HS-27A (cell line): ENCODE data around the gene NDUFAF5.

ENCODE experiments used
- DNase-seq: peaks from one replicate; pipeline ENCODE4 v3.0.0-alpha.2; 2012; ENCODE audit warnings: low read depth, missing footprints

NDUFAF5 gene

GRCh38 chr20:13824459-13824858, 39.6 kb downstream of the NDUFAF5 start:
- DNase-seq, result no peak

DNA sequence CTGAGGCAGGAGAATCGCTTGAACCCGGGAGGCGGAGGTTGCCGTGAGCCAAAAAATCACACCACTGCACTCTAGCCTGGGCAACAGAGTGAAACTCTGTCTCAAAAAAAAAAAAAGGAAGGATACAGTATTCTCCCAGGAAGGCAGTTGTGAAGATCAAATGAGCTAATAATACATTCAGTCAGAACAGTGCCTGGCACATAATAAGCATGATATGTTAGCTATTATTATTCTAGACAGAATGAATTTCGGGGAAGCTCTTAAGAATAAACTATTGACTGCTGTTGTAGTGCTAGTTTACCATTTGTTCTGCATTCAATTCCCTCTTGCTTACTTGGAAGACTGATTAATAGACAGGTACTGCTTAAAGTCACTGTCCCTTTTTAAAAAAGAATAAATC, 40.6 kb downstream of the NDUFAF5 start:
- no peak for DNase-seq

- no peak for DNase-seq
Measured at GRCh38 chr20:13831476-13831875, 46.6 kb downstream of the NDUFAF5 start.

DNA sequence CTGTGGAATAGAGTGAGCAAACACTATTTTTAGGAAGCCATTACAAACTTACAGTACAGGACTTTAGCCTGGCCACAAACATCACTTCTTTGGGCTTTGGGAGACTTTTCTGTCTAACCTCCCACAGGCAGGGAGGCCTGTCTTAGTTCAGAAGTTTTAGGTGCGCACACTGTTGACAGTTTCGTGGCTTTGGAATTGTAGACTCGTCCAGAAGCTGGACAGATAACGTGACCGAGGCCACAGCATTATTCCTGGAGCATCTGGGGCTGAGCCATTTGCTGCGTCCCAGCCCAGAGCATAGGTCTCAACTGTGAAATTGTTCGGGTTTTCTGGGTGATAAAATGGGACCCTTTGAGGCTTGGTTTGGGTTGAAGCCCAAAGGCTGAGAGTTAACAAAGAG, 53.8 kb downstream of the NDUFAF5 start:
- DNase-seq, result no peak

DNA sequence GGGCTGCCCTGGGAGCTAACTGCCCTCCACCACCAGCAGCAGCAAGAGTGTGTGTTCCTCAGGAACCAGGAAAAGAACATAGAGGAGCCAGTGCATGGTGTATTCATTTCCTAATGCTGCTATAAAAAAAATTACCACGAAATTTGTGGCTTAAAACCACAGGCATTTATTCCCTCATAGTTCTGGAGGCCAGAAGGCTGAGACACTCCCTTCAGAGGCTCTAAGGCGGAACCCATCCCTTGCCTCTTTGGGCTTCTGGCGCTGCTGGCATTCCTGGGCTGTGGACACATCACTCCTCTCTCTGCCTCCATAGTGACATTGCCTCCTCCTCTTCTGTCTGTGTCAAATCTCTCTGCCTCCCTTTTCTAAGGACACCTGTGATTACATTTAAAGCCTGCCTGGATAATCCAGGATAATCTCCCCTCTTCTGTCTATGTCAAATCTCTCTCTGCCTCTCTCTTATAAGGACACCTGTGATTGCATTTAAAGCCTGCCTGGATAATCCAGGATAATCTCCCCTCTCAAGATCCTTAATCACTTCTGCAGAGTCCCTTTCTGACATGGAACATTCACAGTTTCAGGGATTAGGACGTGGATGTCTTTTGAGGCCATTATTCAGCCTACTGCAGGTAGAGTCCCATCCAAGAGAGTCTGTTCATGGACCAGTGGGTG, 54.7 kb downstream of the NDUFAF5 start:
- peak; percentile 83 for DNase-seq

DNA sequence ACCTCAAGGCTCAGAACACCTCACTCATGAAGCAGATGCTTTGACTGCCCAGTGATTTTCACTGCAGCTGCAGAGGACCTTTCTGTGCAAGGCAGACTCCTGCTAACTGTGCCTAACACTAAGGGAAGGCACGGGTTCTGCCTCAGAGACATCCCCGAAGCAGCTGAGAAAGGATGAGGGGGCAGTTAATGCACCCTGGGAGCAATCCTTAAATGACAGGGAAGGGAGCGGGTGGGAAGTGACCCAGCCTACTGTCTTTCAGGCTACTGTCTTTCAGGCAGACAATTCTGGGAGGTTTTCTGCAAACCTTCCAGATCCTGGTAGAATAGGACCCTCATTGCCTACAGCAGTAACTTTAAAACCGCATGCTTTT, 55.3 kb downstream of the NDUFAF5 start:
- no peak for DNase-seq

DNA sequence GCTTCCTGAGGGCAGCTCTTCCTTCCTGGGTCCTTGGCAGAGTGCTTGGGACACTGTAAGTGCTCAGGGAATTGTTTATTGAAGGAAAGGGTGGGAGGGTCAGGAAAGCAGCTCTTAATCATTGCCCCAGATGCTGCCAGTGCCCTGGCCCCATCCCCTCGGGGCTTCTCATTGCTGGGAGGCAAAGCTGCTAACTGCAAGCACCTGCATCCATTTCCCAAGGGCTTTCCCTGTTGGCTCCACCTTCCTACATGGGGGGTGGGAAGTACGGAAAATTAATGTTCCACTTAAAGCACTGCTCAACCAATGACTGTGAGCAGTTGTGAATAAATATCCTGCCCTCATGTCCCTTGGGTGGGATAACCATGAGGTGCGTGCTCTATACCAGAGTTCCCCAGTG, 56.4 kb downstream of the NDUFAF5 start:
- DNase-seq, result no peak

- DNase-seq, result no peak
Measured at GRCh38 chr20:13844296-13844695, 59.5 kb downstream of the NDUFAF5 start.

DNA sequence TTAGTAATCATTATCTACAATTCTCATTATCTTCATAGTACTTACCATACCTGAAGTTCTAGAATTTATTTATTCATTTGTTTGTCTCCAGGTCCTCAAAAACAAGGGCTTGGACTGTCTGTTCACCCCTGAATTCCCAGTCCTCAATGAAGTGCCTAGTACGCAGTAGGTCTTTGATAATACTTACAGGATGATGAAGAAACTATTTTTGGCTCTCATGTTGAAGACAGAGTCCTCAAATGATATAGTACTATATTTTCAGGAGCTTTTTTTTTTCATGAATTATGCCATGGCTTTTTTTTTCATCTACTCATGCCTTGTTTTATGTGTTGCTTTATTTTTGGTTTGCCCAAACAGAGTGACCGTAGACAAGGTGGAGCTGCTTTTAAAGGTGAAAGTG, 66.5 kb downstream of the NDUFAF5 start:
- no peak for DNase-seq

GRCh38 chr20:13852306-13852705, 67.5 kb downstream of the NDUFAF5 start:
- no peak for DNase-seq

GRCh38 chr20:13855613-13856012, 70.8 kb downstream of the NDUFAF5 start:
- no peak for DNase-seq

DNA sequence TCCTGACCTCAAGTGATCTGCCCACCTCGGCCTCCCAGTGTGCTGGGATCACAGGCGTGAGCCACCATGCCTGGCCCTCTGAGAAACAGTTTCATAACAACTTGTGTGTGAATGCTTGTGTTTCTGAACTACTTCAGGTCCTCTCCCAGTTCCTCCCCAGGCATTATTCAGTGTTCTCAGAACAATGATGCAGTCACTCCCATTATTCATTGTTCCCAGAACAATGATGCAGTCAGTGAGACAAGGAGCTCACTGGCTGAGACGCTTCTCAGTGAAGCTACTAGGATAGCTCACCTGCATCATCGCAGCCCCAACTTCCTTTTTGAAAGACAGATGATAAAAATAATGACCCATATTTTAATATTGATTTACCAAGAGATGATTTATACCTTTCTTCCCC, 71.5 kb downstream of the NDUFAF5 start:
- no peak for DNase-seq

DNA sequence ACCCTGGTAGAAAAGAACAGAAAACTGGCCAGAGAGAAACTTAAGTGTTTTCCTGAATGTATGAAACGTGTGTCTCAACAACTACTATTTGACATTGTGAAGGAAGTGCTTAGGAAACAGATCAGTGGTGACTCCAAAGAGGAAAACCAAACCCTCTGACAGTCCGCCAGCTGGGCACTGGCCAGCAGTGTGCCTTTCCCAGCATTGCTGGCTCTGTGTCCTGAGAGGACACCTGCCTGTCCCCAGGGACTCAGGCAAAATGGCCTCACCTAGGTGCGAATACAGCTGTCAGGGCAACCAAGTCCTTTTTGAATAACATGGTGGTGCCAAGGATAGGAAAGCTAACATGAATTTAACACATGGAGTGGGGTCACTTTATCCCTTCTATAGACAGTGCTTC, 72.5 kb downstream of the NDUFAF5 start:
- DNase-seq, result no peak

GRCh38 chr20:13857961-13858360, 73.1 kb downstream of the NDUFAF5 start:
- no peak for DNase-seq

DNA sequence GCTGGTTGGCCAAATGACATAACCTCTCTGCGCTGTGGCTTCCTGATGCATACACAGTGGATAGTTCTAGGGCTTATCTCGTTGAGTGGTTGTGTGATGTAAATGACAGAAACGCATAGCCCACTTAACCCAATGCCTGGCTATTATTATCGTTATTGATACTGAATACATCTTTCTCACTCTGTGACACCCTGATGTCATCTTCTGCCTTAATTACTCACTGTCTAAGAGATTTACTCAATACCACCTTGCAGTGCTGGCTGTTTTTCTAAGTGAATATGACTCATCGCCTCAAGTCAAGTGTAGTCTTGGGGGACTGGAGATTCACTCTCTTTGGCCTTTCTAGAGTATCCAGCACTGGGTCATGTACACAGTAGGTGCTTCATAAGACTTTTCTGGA, 73.6 kb downstream of the NDUFAF5 start:
- no peak for DNase-seq

DNA sequence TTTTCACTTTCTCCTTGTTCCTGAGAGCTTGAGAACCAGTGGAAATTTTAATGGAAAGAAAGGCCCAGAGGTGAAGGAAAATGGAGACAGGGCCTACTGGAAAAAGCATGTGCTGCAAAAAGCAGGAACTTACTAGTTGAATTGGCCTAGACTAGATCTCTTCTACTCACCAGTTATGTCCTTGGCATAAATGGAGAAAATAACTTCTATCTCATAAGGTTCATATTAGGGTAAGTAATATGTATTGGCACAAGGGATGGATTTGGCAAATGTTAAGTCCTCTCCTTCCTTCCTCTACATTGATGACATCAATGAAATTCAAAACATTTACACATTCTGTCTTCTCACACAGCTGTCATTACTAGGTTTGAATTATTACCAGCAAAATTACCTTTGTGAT, 74.0 kb downstream of the NDUFAF5 start:
- DNase-seq, result no peak

GRCh38 chr20:13862245-13862644, 77.4 kb downstream of the NDUFAF5 start:
- no peak for DNase-seq

DNA sequence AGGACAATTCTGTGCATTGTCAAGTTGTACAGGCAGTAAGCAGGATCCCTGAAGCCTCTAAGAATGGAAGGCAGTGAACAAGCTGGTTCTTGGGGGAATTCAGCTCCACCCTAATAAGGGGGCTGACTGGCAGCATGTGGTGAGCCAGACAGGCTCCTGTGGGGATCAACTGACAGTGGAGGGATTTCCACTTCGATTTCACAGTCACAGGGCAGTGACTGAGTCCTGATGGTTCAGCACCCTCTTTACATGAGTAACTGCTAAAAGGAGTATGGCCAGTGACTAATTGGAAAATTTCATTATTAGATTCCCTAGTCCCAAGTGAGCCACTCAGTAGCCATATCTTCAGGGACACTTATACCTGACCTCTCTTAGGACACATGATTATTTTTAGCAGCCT, 78.4 kb downstream of the NDUFAF5 start:
- DNase-seq, result no peak

GRCh38 chr20:13865156-13865555, 80.3 kb downstream of the NDUFAF5 start:
- peak; percentile 19 for DNase-seq

DNA sequence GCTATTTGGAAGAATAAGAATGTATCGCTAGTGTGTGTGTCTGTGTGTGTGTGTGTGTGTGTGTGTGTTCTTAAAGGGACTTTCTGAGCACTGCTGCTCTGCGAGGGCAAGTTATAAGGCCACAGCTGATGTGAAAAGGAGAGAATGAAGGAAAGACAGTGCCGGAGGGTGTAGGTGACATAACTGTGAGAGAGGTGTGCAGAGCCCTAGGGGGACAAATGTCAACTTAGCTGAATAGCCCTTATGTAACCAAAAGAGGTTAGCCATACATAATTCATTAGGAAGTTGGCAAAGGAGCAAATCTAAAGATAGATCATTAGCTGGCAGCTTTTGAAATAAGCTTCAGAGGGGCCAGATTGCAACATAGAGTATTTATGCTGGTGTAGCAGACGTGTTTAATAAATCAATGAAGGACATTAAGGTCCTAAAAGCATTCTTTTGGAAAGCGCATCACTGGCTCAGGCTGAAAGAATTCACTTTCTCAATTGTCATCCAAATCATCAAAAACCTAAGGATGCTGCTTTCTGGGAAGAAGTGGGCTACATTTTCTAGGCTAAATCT, 81.0 kb downstream of the NDUFAF5 start:
- DNase-seq, result no peak

- DNase-seq, result peak; percentile 63
Measured at GRCh38 chr20:13868331-13868730, 83.5 kb downstream of the NDUFAF5 start.

DNA sequence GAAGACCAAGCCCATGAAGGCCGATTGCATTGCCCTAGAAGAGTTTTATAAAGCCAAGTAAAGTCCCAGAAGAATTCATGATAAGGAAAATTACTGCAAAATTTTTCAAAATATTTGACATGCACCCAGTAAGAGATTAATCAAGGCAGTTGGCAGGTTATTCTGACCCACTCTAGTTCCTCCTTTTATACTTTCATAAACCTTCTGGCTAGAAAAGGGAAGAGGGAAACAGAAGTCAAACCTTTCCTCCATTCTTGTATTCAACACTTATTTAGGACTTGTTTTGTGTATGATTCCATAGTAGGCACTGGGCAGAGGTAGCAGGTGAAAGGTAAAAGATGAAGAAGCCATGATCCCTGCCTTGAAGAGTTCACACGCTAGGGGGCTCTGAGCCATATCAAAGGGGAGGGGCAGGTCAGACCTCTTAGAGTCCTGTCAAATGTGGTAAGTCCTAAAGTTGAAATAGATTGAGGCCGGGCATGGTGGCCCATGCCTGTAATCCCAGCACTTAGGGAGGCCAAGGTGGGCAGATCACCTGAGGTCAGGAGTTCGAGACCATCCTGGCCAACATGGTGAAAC, 85.4 kb downstream of the NDUFAF5 start:
- no peak for DNase-seq
